Lower leg skin (tissue), 4 donors: ENCODE data around the gene RNASE7. TPM values are rescaled to one million over a fixed set of nuclear protein-coding genes. Genes with fewer than 3 reads are reported as not detected.

ENCODE experiments used
- DNase-seq, 2 donors: peaks; one replicate each; pipeline ENCODE4 v3.0.0-alpha.2; 2019; ENCODE audit warnings: low spot score in 2 of 2
- H3K4me3 ChIP-seq: fragments of 200-600 bp; sonication (generic); 2 replicates; pipeline ENCODE4 v1.5.1; 2017; ENCODE audit warnings: mild to moderate bottlenecking, low read depth; ENCODE audit not compliant: poor library complexity, severe bottlenecking
- CTCF ChIP-seq, 3 donors: fragments of 450-650 bp; IDR thresholded peaks; one replicate each; pipeline ENCODE4 v1.5.1; 2016; ENCODE audit warnings: antibody characterized with exemption in 3 of 3, mild to moderate bottlenecking in 3 of 3, moderate library complexity in 2 of 3
- POLR2A ChIP-seq, 2 donors: fragments of 450-650 bp; IDR thresholded peaks; one replicate each; pipeline ENCODE4 v1.6.1; 2016 to 2017; ENCODE audit warnings: antibody characterized with exemption in 2 of 2, mild to moderate bottlenecking in 1 of 2, moderate library complexity in 1 of 2
- WGBS, 2 donors: methylation state at CpG; one replicate each; pipeline ENCODE4 v1.1.5; 2018; 5-methylcytosine and 5-hydroxymethylcytosine counted together
- intact Hi-C: fragments of 100-400 bp; cut with DNase I; formaldehyde crosslinking; loops from one replicate; pipeline ENCODE4 v1.15.0; 2023; ENCODE audit warnings: low total_unique reads
- total RNA-seq, 4 donors: library from RNA; depleted of rRNA; stranded (reverse); fragments of >200 nt; gene quantifications; one replicate each; pipeline ENCODE4 v1.1.0, GENCODE V29; 2016

RNASE7 gene
- total RNA-seq, 4 donors from 2014 or later: 34.1 to 83.3 (median 47.8) TPM

- peak; percentile 89 to 97 for DNase-seq
- no peak for TF ChIP-seq POLR2A (IDR thresholded peaks at IDR 0.05)
- TF ChIP-seq CTCF (IDR thresholded peaks at IDR 0.05): peak in 1 of 3 donors; percentile 70
- intact Hi-C loops: loop anchor here (10.0 kb wide), 1 partner anchor 80 kb away; the partner anchor contains the start of gene ZNF219
- H3K4me3 ChIP-seq: no peak overlapping the region
- WGBS, 2 donors: 2% methylated on average over 4 of the region's 4 CpGs
Measured at GRCh38 chr14:21014761-21015190, 27.4 kb upstream of the RNASE7 start.

DNA sequence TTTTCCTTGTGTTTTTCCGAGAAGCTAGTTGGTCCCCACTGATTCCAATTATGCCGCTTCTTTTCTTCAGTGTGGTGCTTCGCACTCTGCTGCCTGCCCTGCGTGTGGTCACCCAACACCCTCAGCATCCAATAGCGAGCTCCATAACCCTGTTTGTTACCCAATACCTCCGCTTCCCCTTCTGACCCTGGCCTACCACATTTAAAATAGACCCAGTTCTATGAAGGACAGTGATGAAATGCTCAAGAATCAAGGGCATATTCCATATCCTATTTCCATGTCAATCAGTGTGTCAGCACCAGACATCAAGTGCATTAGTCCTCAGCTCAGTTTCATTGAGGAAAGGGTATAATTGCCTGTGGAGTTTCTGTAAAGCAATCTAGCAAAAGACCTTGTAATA is 26.9 kb upstream of the RNASE7 start:
- WGBS, 2 donors: 64 to 69% methylated on average over 6 of the region's 6 CpGs
- TF ChIP-seq POLR2A (IDR thresholded peaks at IDR 0.05) (no peak), CTCF (IDR thresholded peaks at IDR 0.05) (no peak)
- DNase-seq: peak in 1 of 2 donors; percentile 49
- no peak overlapping the region for H3K4me3 ChIP-seq
- intact Hi-C loops: loop anchor here (10.0 kb wide), 1 partner anchor 79 kb away; the partner anchor contains the start of gene ZNF219

DNA sequence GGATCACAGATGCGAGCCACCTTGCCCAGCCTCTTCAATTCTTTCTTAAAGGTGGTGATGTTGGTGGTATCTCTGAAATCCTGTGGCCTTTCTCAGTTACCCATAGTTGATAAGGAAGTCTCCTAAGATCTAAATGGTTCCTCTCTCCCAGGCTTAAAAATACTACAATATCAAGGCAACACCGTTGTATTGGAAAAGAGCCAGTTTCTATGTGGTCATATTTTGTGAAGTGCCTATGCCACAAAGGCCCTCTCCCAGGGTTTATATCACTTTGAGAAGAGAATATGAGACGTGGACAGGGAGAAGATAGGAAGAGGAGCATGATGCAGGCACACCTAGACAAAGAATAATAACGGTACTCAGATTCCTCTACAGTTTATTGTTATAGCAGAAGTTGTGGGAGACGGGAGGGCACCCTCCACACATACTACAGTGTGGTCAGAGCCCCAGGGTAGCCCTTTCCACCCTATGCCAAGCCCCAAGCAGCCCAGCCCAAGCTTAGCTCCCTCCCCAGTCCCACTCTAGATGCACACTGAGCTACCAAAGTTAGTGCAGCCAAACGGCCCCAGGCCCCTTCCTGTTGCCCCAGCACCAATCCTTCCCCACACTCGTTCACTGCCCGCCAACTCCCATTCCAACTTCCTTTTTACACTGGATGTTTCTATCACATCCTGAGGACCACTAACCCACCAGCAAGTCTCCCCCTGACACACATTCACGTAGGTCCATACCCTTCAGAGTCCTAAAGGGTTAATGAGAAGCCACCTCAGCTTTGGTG is 25.6 kb upstream of the RNASE7 start:
- peak in 1 of 2 donors; percentile 70 for DNase-seq
- TF ChIP-seq POLR2A (IDR thresholded peaks at IDR 0.05) (no peak), CTCF (IDR thresholded peaks at IDR 0.05) (no peak)
- intact Hi-C loops: loop anchor here (10.0 kb wide), 1 partner anchor 78 kb away; the partner anchor contains the start of gene ZNF219
- H3K4me3 ChIP-seq: no peak overlapping the region
- 58 to 63% methylated on average over 9 of the region's 9 CpGs for WGBS, 2 donors

DNA sequence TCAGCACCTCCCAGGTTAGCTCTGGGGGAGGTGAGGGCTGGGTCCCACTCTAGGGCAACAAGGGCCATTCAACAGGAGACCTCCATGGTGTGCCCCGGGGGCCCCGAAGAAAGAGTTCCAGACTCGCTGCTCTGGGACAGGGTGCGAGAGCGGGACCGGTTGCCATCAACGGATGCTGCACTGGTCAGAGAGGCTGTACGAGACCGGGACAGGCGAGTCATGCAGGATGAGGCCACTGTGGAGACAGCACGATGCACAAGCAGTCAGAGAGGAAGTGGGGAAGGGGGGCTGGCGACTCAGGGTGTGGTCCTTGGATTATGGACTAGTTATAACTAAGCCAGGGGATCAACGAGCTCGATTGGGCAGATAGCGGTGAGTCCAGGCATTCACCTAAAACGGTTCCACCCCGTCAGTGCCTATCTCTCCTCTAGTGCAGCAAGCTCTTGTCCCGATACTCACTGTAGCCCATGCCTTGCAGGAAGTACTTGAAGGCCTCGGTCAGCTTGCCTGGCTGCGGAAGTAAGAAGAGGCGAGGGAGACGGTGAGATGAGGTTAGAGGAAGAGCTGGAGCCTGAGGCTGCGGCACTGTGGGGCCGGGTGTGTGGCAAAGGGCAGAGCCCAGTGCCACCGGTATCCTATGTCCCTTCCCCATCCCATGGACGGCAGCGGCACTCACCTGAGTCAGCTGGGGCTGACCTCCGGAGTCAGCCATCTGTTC is 24.5 kb upstream of the RNASE7 start:
- TF ChIP-seq POLR2A (IDR thresholded peaks at IDR 0.05) (no peak), CTCF (IDR thresholded peaks at IDR 0.05) (no peak)
- intact Hi-C loops: loop anchor here (10.0 kb wide), 1 partner anchor 77 kb away; the partner anchor contains the start of gene ZNF219
- WGBS, 2 donors: 74 to 76% methylated on average over 28 of the region's 28 CpGs
- no peak overlapping the region for H3K4me3 ChIP-seq
- peak in 1 of 2 donors; percentile 81 for DNase-seq

DNA sequence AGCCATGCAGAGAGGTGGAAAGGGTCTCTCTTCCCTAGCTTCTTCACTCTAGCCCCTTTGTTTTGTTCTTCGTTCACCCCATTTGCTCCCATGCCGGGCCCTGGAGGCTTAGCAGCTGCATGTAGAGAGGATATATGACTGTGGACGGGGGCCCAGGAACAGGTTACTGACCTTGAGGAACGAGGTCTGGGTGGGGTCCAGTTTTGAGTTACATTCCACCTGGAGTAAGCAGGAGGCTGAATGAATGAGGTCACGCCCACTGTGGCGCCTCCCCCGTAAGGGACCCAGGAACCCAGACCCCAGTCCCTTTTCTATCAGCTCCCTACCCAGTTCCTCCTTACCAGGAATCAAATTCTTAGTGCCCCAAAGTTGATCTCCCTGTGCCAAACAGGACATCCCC is 23.9 kb upstream of the RNASE7 start:
- TF ChIP-seq POLR2A (IDR thresholded peaks at IDR 0.05) (no peak), CTCF (IDR thresholded peaks at IDR 0.05) (no peak)
- no peak overlapping the region for H3K4me3 ChIP-seq
- WGBS, 2 donors: 79 to 81% methylated on average over 7 of the region's 7 CpGs
- intact Hi-C loops: loop anchor here (10.0 kb wide), 1 partner anchor 77 kb away; the partner anchor contains the start of gene ZNF219
- peak in 1 of 2 donors; percentile 79 for DNase-seq
